SIG-M5 treated with dmso at 0.1 percent for 504 hours (cell line): Measurements from ENCODE around the gene OR52K1.
A peak's percentile ranks its signal among the peaks of the same experiment; 100 is the strongest.
"Not testable (repeated sequence)": the region's sequence is repeated elsewhere in the genome, so short reads cannot be mapped to it uniquely, and the experiment has no call there.

Experiments used
- DNase-seq: peaks from one replicate; lab custom pipeline; 2025; ENCODE audit not compliant: unreplicated experiment; lab: John Stamatoyannopoulos, UW

Gene OR52K1

DNA sequence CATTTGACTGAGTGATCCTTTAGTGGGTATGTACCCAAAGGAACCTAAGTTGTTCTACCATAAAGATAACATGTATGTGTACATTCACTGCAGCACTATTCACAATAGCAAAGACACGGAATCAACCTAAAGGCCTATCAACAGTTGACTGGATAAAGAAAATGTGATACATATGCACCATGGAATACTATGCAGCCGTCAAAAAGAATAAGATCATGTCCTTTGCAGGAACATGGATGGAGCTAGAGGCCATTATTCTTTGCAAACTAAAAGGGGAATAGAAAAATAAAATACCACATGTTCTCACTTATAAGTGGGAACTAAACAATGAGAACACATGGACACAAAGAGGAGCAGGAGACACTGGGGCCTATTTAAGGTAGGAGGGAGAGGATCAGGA lies 9.0 kb downstream of the OR52K1 start:
- not testable (repeated sequence) for DNase-seq

DNA sequence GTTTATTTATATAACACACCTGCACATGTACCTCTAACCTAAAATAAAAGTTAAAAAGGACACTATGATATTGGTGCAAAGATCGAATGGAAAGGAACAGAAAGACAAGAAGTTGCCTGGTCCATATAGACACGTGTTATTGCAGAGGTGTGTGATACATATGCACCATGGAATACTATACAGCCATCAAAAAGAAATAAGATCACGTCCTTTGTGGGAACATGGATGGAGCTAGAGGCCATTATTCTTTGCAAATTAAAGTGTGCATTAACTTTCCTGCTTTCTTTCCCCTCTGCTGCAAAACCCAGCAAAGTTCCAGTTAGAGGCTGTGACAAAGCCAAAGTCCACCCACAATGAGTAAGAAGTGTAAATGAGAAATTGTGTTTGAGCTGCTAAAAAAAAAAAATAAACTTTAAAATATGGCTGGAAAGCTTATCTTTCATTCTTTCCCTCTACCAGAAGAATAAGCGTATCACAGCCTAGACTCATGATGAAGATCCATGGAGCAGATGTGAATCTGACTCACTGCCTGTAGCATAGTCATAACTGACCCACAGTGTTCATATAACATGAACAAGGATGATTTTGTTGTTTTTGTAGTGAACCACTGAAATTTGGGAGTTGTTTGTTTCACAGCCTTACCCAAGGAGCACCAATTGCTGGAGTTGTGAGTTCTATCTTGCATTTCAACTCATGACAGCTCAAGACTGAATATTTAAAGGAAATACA lies 9.6 kb downstream of the OR52K1 start:
- DNase-seq, result no peak

DNA sequence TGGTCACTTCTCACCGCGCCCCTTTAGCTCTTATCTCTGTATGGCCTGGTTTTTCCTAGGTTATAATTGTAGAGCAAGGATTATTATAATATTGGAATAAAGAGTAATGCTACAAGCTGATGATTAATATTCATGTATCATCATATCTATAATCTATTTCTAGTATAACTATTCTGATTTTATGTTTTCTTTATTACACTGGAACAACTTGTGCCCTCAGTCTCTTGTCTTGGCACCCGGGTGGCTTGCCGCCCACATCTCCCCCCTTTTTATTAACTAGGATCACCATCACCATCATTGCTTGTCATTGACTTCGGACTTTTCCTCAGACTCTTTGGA lies 11.0 kb downstream of the OR52K1 start:
- DNase-seq, result no peak

DNA sequence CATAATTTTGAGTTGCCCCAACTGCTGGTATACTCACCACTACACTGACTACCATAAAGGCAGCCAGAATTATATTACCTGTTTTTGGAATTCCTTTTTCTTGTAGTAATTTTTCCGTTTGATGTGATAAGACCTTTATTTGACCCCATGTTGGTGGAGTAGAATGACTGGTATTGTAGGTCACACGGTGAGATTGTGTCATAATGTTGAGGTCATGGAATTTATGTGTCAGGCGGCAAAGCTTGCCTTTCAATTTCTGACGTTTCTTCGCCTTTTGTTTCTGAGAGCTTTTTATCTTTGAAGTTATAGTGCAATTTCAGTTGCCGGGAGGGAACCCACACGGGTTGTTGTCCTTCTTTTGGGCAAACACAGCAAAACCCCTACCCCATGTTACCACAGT lies 13.0 kb downstream of the OR52K1 start:
- DNase-seq, result no peak

DNA sequence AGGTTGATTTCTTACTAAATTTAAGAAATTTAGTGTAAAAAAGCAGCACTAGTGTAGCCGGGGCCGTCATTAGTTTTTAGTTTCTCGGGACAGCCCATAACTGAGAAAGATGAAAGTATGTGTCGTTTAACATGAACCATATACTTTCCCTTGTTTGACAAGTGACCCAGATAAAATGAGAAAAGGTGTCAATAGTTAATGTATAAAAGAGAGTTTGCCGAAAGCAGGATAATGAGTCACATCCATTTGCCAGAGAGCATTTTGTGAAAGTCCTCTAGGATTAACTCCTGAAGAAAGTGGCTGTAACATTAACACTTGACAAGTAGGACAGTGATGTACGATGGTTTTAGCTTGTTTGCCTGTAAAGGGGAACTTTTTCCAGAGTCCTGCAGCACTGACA lies 13.5 kb downstream of the OR52K1 start:
- no peak for DNase-seq

DNA sequence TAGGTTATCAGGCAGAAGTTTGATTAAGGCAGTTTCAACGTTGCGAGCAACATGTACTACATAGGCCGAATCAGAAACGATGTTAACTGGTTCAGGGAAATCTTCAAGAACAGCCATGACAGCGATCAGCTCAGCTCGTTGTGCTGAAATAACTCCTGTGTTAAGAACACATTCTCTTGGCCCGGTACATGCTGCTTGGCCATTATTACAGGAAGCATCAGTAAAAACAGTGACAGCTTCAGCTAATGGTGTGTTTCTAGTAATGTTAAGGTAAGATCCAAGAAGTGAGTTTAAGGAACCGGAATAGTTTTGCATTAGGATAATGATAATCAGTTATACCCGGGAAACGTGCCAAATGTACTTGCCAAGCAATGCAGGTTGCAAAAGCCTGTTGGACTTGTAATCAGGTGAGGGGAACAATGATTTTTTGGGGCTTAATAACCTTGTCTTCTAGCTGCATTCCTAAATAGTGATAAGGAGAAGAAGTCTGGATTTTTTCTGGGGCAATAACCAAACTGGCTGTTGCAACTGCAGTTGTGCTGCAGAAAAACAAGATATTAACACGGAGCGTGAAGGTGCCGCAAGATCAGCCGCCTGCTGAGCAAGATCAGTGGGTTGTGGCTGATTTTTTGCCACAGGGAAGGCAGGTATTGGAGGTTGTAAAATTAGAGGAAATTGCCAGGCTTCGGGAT lies 14.3 kb downstream of the OR52K1 start:
- no peak for DNase-seq

DNA sequence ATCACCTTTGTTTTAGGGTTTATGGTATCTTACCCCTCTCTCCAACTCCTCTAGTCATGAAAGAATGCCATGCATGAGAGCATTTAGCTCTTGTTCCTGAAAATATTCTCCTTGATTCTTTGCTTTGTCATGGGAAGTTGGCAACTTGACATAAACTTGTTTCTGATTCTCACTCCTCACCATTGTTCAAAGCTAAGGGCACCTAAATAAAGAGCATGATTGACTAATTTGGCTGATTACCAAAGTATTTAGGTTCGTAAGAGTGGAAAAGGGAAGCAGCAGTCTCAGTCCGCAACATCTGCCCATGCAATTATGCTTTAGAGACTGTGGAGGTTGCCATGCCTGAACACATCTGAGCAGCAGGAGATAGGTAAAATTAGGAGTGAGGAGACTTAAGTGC lies 26.4 kb downstream of the OR52K1 start:
- DNase-seq, result peak; percentile 5

DNA sequence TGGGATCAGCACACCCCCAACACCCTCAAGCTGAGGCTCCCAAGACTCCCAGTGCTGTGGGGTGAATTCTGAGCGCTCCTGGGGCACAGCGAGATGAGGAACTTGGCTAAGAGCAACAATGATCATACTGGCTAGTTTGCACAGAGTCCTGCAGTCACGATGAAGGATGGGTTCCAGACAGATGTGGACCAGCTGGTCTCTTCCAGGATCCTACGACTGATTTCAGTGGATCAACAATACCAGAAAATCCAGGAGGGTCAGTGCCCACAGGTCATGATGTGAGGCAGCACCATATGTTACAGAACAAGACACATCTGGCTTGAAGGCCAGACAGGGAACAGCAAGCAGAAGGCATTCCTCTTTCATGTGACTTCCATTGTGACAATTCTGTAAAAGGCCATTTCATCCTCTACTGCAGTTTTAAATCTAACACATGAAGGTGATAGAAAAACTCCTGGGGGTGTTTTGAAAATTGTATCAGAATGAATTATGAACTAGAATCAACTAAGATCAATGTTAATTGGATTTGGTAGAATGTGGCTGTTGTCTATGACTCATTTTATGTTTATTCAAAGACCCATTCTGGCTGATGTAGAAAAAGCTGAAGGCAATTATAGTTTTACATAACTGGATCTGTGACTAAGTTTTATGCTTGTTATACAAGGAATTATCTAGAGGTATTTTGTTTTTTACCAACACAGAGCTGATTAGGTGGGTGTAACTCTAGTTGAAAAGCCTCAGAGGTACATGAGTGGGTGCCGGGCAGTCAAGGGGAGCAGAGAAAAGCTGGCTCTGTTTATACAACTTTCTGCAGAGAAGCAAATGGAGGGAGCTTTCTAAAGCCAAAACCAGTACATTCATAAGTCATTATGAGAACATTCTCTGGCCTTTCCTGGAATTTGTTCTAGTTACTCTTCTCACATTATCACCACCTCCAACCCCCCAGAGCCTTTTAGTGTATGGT lies 29.1 kb downstream of the OR52K1 start:
- no peak for DNase-seq

DNA sequence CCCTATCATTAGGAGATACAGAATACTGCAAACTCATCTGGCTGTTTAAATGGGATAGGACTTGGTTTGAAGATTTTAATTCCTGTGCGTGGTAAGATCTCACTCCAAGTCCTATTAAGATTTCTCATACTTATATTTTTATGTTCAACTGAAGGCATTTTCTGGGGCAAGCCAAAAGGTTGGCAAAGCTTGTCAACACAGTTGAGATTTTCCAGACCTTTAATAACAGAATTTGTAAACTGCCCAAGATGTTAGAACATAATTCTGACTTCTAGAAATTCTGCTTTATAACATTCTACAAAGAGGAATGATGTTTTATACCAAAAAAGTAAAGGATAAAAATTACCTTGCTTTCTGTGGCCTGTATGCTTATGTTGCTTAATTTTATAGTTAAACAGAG lies 31.8 kb downstream of the OR52K1 start:
- no peak for DNase-seq

DNA sequence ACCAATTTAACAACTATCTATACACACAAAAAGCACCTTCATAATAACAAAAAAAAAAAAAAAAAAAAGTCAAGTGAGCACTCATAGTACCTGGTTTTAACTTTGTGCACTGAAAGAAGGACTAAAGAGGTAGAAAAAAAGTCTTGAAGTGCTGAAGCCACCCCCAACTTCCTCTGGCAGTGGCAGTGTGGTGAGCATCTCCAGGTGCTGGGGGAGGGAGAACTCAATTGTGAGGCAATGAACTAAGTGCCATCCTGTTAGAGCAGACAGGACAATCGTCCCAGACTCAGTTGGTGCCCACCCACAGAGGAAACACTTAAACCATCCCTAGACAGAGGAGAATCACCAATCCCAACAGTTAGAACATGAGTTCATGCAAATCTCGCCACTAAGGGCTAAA lies 39.9 kb downstream of the OR52K1 start:
- no peak for DNase-seq

DNA sequence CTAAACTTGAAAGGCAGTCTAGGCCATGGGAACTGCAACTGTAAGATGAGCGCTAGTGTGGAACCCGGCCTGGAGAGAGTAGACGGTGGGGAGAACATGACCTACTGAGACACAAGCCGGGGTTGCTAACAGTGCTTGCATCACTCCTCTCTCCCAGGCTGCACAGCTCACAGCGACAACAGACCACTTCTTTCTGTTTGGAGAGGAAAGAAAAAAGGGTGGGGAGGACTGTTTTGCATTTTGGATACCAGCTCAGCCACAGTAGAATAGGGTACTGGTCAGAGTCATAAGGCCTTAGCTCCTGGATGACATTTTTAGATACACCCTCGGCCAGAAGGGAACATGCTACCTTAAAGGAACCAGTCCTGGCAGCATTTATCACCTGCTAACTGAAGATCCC lies 40.3 kb downstream of the OR52K1 start:
- no peak for DNase-seq

DNA sequence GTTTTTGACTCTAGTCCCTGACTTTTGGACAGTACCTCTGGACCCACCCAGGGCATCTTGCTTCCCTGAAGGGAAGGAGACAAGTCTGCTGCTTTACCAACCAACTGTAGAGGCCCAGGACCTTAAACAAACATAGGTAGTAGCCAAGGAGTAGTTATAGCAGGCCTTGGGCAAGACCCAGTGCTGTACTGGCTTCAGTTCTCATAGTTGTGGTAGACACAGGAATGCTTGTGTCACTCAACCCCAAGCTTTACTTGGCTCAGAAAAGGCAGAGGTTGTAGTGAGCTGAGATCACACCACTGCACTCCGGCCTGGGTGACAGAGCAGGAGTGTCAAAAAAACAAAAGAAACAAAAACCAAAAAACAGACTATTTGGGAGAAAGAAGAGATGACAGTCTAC lies 41.2 kb downstream of the OR52K1 start:
- DNase-seq, result no peak

DNA sequence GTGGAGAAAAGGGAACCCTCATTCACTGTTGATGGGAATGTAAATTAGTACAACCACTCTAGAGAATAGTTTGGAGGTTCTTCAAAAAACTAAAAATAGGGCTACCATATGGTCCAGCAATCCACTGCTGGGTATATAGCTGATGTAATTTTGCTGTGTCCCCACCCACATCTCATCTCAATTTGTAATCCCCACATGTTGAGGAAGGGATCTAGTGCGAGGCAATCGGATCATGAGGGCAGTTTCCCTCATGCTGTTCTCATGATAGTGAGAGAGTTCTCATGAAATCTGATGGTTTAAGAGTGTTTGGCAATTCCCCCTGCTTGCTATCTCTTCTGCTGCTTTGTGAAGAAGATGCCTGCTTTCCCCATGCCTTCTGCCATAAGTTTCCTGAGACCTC lies 45.5 kb downstream of the OR52K1 start:
- DNase-seq, result no peak

DNA sequence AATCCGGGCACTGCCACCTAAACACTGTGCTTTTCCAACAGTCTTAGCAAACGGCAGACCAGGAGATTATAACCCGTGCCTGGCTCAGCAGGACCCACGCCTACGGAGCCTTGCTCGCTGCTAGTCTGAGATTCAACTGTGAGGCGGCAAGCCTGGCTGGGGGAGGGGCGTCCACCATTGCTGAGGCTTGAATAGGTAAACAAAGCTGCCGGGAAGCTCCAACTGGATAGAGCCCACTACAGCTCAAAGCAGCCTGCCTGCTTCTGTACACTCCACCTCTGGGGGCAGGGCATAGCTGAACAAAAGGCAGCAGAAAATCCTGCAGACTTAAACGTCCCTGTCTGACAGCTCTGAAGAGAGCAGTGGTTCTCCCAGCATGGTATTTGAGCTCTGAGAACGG lies 49.2 kb downstream of the OR52K1 start:
- not testable (repeated sequence) for DNase-seq

DNA sequence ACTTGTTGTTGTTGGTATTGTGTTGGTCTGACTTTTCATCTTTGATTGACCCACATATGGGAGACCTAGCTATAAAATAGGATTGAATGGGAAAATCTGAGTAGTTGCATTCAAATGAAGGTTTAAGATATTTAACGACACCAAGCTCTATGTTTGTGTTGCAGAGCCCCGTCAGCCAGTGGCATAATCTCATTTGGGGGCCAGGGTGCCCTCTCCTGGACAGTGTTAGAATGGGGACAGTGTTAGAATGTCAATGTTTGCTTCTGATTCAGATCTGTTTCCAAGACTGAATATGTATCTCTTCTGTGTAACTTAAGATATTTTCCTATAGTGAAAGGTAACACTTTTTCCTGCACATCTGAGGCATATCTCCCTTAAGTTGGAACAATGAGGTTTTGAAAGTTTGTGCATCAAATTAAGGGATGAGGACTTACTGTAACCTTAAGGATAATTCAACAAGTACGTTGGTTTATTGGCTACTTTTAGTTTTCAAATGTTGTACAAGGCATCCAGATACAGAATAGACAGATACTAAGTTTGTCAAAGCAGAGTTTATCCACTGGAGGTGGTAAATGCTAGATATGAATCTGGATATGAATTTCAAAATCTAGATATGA lies 57.3 kb downstream of the OR52K1 start:
- DNase-seq, result peak; percentile 25

DNA sequence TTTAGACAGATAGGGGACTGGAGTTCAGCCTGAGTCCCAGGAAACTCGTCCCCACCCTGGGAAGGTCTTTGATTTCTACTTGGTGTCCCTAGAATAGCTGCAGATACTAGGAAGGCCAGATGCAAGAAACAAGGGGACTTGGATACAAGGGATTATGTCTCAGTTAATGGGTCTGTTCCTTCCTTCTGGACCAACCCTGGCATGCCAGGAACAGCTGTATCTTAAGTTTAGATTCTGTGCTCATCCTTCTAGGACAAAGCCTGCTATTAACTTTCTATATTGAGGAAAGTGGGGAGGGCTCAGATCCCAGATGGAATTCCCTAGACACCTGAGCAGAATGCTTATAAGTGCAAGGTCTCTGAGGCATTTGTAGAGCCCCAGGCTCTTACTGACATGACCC lies 58.6 kb downstream of the OR52K1 start:
- no peak for DNase-seq
